HEK293 (cell line): ENCODE data around the gene LIN54.

Experiments
- CTCF ChIP-seq: fragments of 450-650 bp; formaldehyde crosslinking; IDR thresholded peaks from 2 replicates; pipeline ENCODE4 v1.5.1; 2016; ENCODE audit warnings: missing biosample characterization, missing genetic modification characterization
- PRDM10 ChIP-seq: fragments of 450-650 bp; formaldehyde crosslinking; IDR thresholded peaks from 2 replicates; pipeline ENCODE4 v1.5.1; 2016; ENCODE audit warnings: missing biosample characterization, missing genetic modification characterization
- REST ChIP-seq: fragments of 450-650 bp; formaldehyde crosslinking; IDR thresholded peaks from 2 replicates; pipeline ENCODE4 v1.5.1; 2016; ENCODE audit warnings: missing biosample characterization, missing genetic modification characterization
- ZNF10 ChIP-seq: fragments of 450-650 bp; formaldehyde crosslinking; IDR thresholded peaks from 2 replicates; pipeline ENCODE4 v1.5.1; 2017; ENCODE audit warnings: missing biosample characterization, missing genetic modification characterization
- ZNF629 ChIP-seq: fragments of 450-650 bp; formaldehyde crosslinking; IDR thresholded peaks from 2 replicates; pipeline ENCODE4 v1.5.1; 2017; ENCODE audit warnings: missing biosample characterization, missing genetic modification characterization
- ZNF658 ChIP-seq: fragments of 450-650 bp; formaldehyde crosslinking; IDR thresholded peaks from 2 replicates; pipeline ENCODE4; 2016; ENCODE audit warnings: missing biosample characterization, missing genetic modification characterization

- no peak for TF ChIP-seq ZNF629
- no peak for TF ChIP-seq CTCF
- no peak for TF ChIP-seq REST
- no peak for TF ChIP-seq ZNF10 (tag by site-specific recombination)
- no peak for TF ChIP-seq ZNF658 (tag by site-specific recombination)
- no peak for TF ChIP-seq PRDM10 (tag by site-specific recombination)
These were observed 118.7 kb downstream of the LIN54 start for GRCh38 chr4:82891707-82892466.
